Suprapubic skin (tissue), 3 donors: ENCODE data around the gene ARMH3.

Source experiments
- CTCF ChIP-seq, 2 donors: fragments of 200-600 bp in 1 of 2; fragments of 450-650 bp in 1 of 2; sonication (generic) in 1 of 2; IDR thresholded peaks; one replicate each; pipeline ENCODE4 v1.5.1; 2016 to 2019; ENCODE audit warnings: antibody characterized with exemption in 2 of 2, mild to moderate bottlenecking in 1 of 2, moderate library complexity in 1 of 2
- POLR2A ChIP-seq, 2 donors: fragments of 450-650 bp; IDR thresholded peaks; one replicate each; pipeline ENCODE4 v1.6.1; 2017; ENCODE audit warnings: antibody characterized with exemption in 2 of 2, mild to moderate bottlenecking in 2 of 2, moderate library complexity in 2 of 2

- TF ChIP-seq POLR2A (IDR thresholded peaks at IDR 0.05) (no peak), CTCF (IDR thresholded peaks at IDR 0.05) (no peak)
These were observed 136.8 kb downstream of the ARMH3 start for GRCh38 chr10:101919026-101919770.
